ENCODE measurements around the gene FGFR2.

Gene FGFR2

GRCh38 chr10:121609426-121610380 lies 11.5 kb upstream of the FGFR2 start:
- no peak for DNase-seq

- peak; percentile 62 for DNase-seq
Observed at GRCh38 chr10:121608469-121609190, 10.4 kb upstream of the FGFR2 start.

GRCh38 chr10:121607310-121608055 lies 9.2 kb upstream of the FGFR2 start:
- DNase-seq, result no peak

- no peak for DNase-seq
Observed at GRCh38 chr10:121605708-121606107, 7.5 kb upstream of the FGFR2 start.

GRCh38 chr10:121601458-121601857 lies 3.2 kb upstream of the FGFR2 start:
- DNase-seq, result peak; percentile 9

- DNase-seq, result no peak
Observed at GRCh38 chr10:121600611-121601010, 2.4 kb upstream of the FGFR2 start.

- no peak for DNase-seq
Observed at GRCh38 chr10:121599947-121600346, 1.7 kb upstream of the FGFR2 start.

GRCh38 chr10:121597504-121598262 lies 561 bp downstream of the FGFR2 start:
- no peak for DNase-seq

GRCh38 chr10:121596689-121597503 lies 1.3 kb downstream of the FGFR2 start:
- DNase-seq, result no peak

- no peak for DNase-seq
Observed at GRCh38 chr10:121595806-121596688, 2.2 kb downstream of the FGFR2 start.

- DNase-seq, result no peak
Observed at GRCh38 chr10:121595351-121595805, 2.9 kb downstream of the FGFR2 start.

- DNase-seq, result no peak
Observed at GRCh38 chr10:121594623-121595350, 3.5 kb downstream of the FGFR2 start.

GRCh38 chr10:121594076-121594475 lies 4.2 kb downstream of the FGFR2 start:
- no peak for DNase-seq

GRCh38 chr10:121593281-121594075 lies 4.8 kb downstream of the FGFR2 start:
- no peak for DNase-seq

- no peak for DNase-seq
Observed at GRCh38 chr10:121592155-121592890, 5.9 kb downstream of the FGFR2 start.

- DNase-seq, result no peak
Observed at GRCh38 chr10:121591186-121591585, 7.1 kb downstream of the FGFR2 start.

- no peak for DNase-seq
Observed at GRCh38 chr10:121590772-121591171, 7.5 kb downstream of the FGFR2 start.

GRCh38 chr10:121589553-121589952 lies 8.7 kb downstream of the FGFR2 start:
- no peak for DNase-seq
